HG03460 (cell line): ENCODE results near the gene SLC32A1.
A peak's percentile ranks its signal among the peaks of the same experiment; 100 is the strongest.

Source experiments
- ATAC-seq: cut with Tn5 transposase; IDR thresholded peaks from one replicate; pipeline ENCODE4 v1.9.1; 2021; ENCODE audit not compliant: unreplicated experiment

SLC32A1 gene

DNA sequence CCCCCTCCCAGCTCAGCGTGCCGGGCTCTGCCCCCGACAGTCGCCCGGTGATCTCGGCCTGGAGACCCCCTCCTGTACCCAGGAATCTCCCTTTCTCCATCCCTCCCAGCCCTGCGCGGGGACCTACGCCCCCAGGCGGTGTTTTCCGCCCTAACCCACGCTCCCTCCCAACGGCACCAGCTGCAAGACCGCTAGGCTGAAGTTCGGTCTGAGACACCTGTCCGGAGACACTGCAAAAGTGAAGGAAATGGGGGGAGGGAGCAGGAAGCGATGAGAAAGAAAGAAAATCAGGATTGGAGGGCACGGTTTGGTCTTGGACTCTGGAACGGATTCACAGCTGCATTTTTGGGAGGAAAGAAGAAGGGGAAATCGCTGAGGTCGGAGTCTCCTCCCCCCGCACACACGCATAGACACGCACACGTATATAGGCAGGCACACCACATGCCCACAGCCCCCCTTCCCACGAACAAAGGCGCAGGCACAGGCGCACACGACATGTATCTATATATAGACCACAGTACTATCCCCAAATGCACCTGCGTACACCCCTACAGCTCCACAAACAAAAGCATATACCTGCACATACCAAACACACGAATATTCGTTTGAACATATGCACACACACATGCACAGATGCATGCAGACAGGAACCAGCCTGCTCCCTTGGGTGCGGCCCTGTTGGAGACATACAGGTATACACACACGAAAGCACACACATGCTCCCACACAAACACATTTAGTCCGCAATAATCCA is 1.0 kb downstream of the SLC32A1 start:
- ATAC-seq: no peak

DNA sequence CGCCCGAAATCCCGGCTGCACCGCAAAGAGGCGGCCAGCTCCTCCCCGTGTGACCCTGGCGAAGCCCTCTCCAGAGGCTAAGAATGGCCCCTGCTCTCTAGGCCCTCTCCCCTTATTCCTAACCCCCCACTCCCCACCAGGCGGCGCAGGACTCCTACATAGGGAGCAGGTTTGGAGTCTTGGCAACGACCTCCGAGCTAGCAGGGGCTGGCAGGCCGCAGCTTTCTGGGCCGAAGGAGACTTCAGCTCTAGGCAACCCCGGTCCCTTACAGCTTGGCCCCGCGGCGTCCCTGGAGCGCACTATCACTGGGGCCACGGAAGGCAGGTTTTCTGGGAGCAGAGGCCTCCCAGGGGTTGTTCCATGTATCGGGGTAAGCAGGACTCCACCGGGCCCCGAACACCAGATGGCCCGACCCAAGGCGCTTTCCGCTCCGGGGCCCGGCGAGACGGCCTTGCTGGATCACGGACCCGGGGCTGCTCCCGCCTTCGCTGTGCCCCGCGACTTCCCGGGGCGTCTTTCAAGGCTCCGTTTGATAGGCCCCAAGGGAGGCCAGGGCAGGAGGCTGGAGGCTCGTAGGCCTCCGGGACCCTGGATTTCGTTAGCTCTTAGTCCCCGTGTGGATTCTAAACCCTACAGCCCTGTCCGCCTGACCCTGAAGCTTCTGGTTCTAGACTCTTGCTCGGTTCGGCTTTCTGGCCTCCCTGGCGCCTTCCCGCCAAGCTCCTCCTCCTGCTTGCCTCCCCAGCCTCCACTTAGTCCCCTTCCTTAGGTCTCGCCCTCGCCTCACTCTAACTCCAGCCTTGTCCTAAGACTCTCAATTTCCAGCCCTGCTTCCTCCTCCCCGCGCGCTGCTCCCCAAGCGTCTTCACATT is 1.9 kb downstream of the SLC32A1 start:
- no peak for ATAC-seq

DNA sequence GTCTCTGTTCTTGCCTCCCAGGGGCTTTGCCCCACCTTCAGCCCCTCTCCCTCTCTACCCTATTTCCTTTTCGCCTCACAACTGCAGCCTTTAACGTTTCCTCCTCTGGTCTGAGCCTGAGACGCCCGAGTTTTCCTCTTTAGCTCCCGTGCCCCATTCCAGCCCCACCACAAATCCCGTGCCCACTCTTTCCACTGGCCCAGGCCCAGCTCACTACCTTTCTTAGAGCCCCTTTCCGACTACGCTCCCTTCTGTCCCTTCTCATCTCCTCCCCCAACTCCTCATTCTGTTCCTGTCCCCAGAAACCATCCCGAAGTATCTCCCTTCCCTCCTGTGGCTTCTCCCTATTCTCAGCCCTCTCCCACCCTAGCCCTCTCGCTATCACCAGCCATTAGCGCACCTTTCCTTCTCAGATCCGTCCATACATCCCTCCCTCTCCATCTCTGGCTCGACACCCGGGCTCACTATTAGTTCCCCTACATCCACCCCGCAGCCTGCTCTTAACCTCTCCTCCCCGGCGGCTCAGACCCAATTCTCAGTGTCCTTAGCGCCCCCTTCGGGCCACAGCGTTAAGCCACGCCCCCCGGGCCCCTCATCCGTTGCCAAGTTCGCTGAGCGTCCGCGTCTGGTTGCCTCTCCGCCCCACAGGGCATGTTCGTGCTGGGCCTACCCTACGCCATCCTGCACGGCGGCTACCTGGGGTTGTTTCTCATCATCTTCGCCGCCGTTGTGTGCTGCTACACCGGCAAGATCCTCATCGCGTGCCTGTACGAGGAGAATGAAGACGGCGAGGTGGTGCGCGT is 2.7 kb downstream of the SLC32A1 start:
- no peak for ATAC-seq

DNA sequence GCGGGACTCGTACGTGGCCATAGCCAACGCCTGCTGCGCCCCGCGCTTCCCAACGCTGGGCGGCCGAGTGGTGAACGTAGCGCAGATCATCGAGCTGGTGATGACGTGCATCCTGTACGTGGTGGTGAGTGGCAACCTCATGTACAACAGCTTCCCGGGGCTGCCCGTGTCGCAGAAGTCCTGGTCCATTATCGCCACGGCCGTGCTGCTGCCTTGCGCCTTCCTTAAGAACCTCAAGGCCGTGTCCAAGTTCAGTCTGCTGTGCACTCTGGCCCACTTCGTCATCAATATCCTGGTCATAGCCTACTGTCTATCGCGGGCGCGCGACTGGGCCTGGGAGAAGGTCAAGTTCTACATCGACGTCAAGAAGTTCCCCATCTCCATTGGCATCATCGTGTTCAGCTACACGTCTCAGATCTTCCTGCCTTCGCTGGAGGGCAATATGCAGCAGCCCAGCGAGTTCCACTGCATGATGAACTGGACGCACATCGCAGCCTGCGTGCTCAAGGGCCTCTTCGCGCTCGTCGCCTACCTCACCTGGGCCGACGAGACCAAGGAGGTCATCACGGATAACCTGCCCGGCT is 3.4 kb downstream of the SLC32A1 start:
- no peak for ATAC-seq

DNA sequence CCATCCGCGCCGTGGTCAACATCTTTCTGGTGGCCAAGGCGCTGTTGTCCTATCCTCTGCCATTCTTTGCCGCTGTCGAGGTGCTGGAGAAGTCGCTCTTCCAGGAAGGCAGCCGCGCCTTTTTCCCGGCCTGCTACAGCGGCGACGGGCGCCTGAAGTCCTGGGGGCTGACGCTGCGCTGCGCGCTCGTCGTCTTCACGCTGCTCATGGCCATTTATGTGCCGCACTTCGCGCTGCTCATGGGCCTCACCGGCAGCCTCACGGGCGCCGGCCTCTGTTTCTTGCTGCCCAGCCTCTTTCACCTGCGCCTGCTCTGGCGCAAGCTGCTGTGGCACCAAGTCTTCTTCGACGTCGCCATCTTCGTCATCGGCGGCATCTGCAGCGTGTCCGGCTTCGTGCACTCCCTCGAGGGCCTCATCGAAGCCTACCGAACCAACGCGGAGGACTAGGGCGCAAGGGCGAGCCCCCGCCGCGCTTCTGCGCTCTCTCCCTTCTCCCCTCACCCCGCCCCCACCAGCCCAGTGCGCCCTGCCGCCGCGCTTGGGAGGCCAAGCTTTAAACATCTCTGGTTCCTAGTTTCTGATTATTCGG is 4.0 kb downstream of the SLC32A1 start:
- no peak for ATAC-seq

DNA sequence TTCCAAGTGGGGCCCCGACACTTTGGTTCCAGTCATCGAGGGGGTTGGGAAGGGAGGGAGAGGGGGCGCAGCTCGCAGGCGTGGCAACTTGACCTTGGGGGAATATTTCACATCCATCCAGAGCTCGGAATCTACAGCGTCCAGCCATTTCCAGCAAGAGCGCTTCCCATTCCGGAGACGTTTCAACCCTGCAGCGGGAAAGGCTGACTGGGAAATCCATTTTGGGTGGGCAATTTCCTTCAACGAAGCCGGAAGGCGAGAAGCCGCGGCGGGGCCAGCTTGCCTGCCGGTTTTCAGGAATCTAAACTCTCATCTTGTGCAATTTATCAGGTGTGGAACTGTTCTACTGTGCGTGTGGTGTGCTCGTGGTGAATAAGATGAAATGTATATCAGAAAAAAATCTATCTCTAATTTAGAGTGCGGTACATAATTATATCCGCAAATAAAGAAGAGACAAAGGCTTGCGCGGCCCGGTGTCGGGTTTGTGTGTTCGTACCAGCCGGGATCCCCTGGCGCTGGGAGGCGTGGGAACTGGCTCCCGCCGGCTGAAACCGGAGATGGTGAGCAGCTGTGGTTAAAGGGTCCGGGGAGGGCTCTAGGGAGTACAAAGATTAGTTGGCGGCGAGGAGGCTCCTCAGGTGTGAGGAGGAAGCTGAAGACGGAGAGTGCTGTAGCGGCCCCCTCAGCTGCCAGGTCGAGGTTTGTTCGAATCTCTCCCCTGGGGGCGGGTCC is 4.8 kb downstream of the SLC32A1 start:
- ATAC-seq: no peak

DNA sequence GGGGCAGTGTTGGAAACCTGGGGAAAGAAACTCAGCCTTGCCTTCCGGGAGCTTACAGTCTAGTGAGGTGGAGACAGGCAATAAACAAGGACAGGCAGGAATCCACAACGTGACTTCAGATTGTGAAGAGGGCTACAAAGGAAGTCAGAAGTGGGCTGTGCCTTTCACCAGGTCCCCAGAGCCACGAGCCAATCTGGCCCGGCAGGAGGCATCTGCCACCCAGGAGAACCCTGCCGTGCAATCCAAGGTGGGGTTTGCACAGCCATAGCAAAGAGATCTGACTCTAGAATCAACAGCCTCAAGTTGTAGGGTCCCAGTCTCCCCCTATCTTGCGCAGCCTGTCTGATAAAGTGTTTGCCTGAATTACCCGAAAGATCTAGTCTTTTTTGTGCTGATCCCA is 5.5 kb downstream of the SLC32A1 start:
- no peak for ATAC-seq

DNA sequence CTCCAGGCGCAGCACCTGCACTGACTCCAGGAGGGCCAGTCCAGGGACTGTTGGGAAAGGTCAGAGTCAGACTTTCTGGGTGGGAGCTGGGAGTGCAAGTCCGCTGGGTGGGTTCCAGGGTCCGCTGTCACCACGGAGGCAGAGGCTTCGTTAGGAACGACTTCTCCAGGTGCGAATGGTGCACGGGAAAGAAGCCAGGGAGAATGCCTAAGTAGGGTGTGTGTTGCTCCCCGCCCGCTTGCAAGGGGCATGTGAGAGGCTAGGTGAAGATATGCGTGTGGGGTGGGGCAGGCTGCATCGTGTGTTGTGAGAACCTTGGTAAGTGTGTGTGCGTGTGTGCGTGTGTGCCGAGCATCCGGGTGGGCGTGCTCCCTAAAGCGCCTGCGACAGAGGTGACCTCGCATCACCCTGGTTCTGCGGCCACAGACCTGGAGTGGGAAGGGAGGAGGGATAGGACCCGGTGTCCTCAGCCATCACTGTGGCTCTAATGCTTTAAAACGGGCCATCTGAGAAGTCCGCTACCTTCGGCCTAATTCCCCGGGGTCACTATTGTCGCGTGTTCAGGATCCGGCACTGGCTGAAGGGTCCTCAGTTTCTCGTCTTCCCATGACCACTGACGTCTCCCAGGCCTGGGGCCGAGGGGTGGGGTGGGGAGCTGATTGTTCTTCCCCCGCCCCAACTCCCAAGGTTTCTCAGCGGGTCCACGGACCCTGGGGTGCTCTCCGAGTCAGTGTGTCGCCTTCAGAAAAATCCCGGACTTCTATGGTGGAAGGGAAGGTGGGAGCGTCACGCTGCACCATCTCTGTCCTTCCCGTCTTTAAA is 6.1 kb downstream of the SLC32A1 start:
- no peak for ATAC-seq

DNA sequence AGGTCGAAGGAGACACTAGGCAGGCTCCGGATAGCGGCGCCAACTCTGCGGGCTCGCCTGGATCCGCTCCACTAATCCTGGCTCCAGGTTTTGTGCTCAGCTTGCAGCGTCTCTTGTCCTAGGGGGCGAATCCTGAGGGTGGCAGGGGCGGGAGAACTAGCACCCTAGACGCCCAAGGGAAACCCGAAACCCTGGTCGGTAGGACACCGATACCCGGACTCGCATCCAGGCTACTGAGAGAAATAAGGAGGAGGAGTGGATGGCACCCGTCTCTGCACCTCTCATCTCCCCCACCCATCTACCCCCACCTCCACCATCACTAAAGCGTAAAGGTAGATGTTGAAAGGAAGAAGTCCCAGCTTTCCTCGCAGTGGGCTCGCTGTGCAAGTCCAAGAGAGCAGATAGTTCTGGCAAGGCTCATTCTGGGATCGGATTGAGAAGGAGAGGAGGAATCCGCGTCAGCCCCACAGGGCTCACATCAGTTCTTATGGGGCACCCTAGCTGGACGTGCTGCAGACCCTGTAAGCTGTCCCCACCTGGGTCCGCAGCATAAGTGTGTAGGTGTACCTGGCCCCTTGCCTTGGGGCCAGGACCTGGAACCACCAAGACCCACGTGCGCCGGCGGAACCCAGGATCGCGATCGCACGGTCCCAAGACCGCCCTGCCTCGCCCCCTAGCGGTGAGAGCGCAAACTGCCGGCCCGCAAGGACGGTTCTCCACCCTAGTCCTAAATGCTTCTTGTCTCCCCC is 6.9 kb downstream of the SLC32A1 start:
- no peak for ATAC-seq

DNA sequence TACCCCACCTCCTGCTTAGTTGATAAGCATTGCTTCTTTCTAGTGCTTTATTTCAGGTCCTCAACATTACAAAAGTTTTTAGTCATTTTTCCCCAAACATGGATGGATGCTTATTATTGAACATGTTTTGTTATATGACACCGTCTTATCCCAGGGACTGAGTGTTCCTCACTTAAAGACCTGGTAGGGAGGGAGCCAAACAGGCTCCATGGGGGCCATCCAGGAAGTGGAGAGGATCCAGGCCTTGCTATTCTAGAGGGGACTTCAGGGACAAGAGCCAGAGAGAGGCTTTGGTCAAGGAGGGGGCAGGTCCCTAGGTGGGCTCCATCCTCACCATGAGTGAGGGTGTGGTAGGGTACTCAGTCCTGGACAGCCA is 7.4 kb downstream of the SLC32A1 start:
- no peak for ATAC-seq

DNA sequence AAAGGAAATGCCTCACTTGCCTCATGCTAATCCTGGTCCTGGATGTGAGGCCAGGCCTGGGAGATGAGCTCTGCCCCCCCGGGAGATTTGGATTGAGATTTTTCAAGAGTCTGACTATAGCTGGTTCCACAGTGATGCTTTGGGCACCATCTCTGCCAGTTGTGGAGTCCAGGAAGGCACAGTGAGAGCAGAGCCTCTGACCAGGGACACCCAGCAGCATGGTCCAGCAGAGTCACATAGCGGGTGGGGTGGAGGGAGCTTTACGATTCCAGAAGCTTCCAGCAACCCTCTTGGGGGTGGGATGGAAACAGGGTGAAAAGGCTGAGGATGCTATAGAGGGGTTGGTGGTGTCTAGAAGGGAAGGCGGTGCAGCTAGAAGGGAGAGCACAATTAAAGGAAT is 8.7 kb downstream of the SLC32A1 start:
- no peak for ATAC-seq

DNA sequence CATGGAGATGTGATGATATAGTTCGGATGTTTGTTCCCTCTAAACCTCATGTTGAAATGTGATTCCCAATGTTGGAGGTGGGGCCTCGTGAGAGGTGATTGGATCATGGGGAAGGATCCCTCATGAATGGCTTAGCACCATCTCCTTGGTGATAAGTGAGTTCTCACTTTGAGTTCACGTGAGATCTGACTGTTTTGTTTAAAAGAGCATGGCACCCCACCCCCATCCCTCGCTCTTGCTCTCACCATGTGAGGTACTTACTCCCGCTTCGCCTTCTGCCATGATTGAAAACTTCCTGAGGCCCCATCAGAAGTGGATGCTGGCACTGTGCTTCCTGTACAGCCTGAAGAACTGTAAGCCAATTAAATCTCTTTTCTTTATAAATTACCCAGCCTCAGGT is 10.9 kb downstream of the SLC32A1 start:
- ATAC-seq: no peak

DNA sequence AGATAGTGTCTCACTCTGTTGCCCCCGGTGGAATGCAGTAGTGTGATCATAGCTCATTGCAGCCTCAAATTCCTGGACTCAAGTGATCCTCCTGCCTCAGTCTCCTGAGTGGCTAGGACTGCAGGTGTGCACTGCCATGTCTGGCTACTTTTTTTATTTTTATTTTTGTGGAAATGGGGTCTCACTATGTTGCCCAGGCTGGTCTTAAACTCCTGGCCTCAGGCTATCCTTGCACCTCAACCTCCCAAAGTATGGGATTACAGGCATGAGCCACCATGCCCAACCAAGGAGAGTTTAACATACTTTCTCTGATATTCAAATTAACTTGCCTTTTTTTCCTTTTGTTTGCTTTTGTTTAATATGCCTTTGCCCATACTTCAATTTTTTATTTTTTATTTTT is 13.6 kb downstream of the SLC32A1 start:
- ATAC-seq: no peak

DNA sequence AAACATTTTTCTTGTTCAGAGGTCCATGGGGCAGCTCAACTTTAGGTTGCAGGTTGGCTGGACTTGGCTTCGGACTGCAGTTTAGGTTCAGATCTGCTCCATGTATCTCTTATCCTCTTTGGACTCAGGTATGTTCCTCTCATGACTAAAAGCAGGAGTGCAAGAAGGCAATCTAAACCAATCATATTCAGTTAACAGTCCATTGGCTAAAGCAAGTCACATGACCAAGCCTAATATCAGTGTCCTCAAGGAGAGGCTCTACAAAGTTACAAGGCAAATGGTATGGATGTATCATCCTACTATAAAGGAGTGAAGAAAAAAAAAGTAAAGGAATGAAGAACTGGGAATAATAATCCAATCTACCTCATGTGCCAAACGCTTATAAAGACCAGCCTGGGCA is 21.5 kb downstream of the SLC32A1 start:
- no peak for ATAC-seq

DNA sequence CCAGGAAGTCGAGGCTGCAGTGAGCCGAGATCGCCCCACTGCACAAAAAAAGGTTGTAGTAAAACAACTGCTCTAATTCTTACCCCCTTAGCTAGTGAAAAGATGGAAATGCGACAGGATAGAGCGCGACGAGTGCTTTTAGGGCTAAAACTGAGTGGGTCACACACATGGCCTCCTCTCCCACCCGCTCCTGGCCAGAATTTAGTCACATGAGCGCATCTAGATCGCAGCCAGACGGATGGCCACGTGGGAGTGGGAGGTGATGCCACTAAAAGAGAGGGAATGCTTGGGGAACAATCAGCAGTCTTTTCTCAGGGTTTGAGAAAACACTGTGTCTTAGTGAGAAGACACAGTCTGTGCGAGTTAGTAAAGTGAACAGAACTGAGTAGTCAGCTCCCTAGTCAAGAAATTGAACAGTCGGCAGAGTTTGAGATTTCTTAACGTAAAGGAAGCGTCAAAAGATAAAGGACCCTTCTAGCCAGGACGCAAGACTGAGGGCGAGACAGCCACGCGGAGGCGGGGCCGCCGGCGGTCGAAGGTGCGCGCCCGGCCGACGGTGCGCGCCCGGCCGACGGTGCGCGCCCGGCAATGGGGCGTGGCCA is 23.3 kb downstream of the SLC32A1 start:
- no peak for ATAC-seq

DNA sequence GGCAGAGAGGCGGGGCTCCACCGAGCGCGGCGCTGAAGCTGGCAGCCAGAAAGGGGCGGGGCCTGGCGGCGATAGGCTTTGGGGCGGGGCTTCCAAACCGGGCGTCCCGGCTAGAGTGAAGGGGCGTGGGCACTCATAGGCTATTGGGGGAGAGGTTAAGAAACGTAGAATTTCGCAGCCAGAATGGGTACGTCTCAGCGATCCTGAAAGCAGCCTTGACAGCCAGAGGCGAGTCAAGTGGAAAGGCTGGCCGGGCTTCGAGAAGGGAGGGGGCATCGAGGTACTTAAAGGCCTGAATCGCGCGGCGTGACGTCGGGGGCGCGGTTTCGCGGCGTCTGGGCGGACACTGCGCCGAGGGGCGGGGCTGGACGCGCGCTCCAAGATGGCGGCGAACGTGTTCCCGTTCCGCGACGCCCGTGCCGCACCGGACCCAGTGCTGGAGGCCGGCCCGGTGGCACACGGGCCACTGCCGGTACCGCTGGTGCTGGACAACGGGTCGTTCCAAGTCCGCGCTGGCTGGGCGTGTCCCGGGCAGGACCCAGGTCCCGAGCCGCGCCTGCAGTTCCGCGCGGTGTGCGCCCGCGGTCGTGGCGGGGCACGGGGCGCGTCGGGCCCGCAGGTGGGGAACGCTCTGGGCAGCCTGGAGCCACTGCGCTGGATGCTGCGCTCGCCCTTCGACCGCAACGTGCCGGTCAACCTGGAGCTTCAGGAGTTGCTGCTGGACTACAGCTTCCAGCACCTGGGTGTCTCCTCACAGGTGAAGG is 24.0 kb downstream of the SLC32A1 start, which contains the start of gene ACTR5:
Gene ACTR5 (plus strand): TSS at position 364 of the 764 bp plus-strand sequence. CDS start 19 bp downstream, at position 383.
- ATAC-seq: peak; percentile 77

DNA sequence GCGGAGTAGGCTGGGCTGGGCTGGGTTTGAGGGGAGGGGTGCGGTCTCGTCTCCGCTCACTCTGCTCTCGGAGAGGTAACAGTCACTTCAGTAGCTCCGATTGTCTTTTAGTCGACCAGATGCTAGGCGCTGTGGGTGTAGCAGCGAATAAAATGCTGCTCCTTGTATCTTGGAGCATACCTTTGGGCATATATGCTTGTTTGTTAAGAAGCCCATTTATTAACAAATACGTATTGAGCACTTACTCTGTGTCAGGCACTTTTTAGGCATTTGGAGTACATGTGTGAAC is 24.5 kb downstream of the SLC32A1 start:
- peak; percentile 30 for ATAC-seq
